Activated CD8-positive, alpha-beta memory T cell treated with anti-CD3 and anti-CD28 coated beads, Interleukin-2, amount 50 U/mL, for 1 hour (primary cell): Measurements from ENCODE around the gene PTH1R.

Experiments used
- DNase-seq: peaks from one replicate; pipeline ENCODE4 v3.0.0-alpha.2; 2020; ENCODE audit errors: extremely low read depth

The PTH1R gene

DNA sequence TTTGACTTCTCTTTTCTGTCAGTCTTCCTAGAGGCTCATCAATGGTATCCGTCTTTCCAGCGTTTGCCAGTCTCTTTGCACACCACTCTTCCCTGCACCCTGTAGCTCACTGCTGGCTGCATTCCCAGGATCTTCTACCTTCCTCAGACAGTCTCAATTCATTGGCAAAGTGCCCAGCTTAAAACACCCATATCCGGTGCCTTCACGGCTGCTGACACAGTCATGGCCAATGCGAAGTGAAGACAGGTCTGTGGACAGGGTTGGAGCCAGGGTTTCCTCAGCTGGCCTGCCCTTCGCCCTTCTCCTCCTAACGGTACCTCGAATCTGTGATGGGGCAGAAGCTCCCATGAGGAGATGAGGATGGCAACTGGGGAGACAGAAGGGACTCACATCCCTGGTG, 36.1 kb downstream of the PTH1R start:
- DNase-seq: no peak

DNA sequence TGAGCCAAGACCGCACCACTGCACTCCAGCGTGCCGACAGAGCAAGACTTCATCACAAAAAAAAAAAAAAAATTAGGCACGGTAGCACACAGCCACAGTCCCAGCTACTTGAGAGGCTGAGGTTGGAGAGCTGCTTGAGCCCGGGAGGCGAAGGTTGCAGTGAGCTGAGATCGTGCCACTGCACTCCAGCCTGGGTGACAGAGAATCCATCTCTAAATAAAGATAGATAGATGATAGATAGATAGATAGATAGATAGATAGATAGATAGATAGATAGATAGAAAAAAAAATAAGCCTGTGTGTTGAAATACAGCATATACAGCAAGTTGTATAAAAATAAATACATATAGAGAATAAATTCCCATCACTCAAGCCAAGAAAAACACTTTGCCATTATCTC, 37.3 kb downstream of the PTH1R start:
- no peak for DNase-seq

DNA sequence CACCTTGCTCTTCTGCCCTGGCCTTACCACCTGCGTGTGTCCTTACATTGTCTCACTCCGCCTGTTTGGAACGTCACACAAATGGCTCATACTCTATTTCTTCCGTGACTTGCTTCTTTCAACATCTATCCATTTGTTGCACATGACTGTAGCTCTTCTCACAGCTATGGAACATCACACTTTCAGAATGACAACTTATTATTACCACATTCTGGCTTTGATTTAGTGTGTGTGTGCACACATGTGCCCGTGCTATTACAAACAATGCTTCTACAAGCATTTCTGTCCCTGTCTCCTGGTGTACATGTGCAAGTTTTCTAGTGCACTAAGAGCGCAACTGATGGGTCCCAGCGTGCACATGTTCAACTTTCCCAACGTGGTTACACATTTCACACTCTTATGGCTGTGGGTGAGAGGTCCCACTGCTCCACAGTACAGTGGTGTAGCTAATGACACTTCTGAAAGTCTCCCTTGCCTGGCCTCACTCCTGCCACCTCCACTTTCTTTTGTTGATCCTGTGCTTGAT, 37.8 kb downstream of the PTH1R start:
- no peak for DNase-seq

DNA sequence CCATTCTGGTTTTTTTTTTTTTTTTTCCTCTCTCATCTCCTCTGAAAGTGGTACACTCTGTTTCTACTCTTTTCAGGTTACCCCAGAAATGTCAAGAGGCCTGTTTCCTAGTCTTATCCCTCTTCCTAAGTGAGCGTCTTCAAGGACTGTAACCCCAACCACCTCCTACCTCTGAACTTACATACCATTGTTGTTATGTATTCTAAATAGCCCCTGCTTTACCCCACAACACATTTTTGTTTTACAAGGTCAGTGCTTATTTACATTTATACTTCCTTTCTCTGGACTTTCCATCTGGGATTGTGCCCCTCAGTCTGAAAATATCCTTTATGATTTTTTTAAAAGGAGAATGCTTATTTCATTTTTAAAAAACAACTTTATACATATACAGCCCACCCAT, 38.8 kb downstream of the PTH1R start:
- no peak for DNase-seq

DNA sequence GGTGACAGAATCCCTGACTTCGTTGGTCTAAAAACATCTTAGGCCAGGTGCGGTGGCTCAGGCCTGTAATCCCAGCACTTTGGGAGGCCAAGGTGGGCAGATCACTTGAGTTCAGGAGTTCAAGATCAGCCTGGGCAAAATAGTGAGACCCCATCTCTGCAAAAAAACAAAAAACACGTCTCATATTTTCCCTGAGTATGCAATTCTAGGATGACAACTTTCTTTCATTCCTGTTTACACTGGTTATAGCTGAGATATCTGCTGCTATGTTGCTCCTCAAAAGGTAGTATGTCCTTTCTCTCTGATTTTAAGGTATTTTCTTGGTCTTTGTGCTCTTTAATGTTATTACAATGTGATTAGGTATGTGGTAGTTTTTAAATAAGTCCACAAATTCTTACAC, 39.3 kb downstream of the PTH1R start:
- no peak for DNase-seq

DNA sequence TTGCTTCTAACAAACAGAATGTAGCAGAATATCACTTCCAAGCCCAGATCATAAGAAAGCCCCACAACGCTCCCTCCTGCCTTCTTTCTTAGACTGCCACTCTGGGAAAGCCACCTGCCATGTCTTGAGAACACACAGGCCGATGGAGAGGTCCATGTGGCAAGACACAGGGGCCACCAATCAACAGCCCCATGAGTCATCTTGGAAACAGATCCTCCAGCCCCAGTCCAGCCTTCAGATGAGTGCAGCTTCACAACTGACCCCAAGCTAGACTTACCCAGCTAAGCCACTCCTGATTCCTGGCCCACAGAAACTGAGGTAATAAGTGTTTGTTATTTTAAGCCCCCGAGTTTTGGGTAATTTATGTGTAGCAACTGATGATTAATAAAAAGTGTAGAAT, 39.7 kb downstream of the PTH1R start:
- DNase-seq: no peak

DNA sequence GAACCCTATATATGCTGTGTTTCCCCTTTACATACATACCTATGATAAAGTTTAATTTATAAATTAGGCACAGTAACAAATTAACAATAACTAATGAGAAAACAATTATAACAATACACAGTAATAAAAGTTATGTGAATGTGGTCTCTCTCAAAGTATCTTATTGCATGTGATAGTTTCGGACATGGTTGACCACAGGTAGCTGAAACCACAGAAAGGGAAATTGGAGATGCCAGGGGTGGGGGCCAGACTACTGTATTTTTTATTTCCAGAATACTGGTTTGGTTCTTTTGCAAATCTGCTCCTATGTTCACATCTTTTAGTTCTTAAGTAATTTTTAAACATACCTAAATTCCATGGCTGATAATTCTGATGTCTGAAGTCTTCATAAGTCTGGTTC, 40.7 kb downstream of the PTH1R start:
- DNase-seq: no peak

DNA sequence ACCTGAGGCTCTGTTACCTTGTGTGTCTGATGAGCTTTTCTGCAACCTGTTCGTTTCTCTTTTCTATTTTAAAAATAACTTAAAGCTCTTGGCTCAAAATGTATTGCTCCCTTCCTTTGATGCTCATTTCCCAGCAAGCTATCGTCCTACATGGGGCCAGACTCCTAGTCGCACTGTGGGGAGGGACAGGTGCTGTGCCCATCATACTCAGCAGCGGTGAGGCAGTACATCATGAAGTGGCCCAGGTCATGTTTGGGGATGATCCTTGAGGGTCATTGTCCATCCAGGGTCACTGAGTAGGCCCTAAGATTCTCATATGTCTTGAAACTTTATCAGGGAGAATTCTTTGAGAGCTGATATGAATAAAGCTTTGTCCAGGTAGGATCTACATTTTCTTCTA, 41.1 kb downstream of the PTH1R start:
- DNase-seq: no peak

DNA sequence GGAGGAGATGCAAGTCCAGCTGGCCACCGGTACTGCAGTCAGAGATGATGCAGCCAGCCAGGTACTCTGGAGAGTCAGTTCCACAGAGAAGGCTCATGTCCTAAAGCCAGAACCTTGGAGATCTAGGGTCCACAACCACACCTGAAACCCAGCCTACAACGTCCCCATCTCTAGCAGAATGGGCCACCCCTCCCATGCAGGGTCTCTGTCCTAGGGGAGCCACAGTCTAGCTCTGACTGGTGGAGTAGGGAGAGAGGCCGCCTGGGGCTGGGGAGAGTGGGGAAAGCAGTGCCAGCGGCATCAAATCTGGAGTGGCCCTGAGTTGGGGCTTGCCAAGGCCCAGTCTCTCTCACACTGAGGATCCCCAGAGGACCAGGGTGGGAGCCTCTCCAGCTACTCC, 43.5 kb downstream of the PTH1R start:
- DNase-seq: no peak

DNA sequence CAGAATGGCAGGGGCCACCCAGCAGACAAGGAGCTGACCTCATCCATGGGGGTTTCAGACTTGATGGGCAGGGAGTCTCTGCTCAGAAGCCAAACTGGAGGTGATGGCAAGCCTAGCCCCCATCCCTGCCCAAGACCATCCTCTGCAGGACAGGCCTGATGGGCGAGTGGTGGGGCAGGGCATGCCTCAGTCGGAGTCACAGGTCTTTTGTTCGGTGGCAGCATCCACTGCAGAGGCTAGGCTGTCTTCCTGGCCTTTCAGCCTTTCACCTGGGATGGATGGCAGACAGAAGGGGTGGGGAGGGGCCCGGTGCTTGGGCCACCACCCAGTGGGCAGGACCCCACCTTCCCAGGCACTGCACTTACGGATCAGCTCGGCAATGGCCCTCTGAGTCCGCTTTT, 44.4 kb downstream of the PTH1R start:
- DNase-seq: no peak

DNA sequence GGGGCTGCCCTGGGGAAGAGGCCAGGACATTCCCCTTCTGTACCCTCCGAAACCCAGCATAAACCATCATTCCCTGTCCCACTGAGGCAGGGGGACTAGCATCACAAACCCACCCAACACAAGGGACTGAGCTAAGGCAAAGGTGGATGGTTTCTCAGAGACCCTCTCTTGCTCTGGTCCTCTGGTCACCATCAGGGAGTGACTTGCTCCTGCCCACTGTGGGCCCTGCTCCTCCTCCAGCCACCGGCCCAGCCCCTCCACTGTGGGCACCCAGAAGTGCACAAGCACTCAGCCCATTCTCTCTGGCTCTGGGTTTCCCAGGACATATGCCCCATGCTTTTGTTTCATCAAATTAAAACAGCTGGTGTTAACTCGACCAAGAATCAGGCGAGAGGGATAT, 44.9 kb downstream of the PTH1R start:
- DNase-seq: no peak

DNA sequence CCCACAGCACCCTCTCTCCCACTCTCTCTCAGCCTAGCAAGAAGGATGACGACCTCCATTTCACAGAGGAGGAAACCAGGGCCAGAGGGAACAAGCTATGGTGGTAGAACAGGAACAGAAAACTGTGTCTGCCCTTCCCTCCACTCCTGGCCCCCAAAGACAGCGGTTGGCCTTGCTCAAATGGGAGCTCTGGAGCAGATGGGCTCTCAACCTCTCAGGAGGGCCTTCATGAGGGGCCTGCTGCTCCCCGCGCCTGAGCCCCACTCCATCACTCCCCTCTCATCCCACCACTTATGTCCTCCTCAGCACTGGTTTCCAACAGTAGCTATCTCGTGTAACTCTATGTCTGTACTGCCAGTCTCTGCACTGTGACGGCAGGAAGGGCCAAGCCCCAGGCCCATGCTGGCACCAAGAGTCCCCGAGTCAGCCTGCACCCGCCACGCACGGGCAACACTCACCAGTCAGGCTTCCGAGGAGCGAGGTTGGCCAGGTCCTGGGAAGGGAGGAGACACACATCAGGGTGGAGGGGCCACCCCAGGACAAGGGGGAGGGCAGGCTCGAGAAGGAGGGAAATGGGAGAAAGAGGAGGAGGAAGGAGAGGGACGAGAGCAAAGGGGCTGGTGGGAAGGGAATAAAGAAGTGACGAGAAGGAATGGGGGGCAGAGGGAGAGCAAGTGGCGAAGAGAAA, 45.5 kb downstream of the PTH1R start:
- no peak for DNase-seq

DNA sequence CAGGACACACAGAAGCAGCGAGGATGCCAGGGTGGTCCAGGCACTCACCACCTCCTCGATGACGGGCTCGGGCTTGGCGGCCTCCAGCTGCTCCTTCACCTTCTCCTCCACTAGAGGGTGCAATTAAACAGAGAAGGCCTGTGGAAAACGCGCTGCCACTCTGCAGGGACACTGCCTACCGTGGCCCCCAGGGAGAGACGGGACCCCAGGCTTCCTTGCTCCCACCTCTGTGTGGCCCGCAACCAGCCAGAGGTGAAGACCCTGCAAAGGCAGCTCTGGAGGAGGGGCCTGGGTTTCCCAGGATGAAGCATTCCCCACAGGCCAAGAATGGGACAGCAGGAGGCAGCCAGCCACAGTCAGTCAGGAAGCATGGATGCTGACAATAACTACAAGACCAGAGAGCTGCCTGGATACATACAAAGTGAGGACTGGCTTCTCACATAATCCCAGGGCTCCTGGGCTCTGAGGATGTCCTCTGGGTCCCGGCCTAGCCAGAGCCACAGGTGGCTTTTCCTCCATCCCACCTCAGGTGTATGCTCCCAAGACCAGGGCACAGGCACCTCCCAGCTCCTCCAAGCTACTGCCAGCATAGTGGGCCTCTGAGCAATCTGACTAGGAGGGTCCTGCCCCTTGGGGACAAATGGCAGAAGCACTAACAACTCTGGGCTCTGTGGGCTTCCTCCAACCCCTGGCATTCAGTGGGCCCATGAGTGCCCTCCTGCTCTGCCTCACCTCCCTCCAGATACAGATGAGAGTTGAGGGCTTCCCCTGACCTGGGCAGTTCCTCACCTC, 46.2 kb downstream of the PTH1R start:
- no peak for DNase-seq

DNA sequence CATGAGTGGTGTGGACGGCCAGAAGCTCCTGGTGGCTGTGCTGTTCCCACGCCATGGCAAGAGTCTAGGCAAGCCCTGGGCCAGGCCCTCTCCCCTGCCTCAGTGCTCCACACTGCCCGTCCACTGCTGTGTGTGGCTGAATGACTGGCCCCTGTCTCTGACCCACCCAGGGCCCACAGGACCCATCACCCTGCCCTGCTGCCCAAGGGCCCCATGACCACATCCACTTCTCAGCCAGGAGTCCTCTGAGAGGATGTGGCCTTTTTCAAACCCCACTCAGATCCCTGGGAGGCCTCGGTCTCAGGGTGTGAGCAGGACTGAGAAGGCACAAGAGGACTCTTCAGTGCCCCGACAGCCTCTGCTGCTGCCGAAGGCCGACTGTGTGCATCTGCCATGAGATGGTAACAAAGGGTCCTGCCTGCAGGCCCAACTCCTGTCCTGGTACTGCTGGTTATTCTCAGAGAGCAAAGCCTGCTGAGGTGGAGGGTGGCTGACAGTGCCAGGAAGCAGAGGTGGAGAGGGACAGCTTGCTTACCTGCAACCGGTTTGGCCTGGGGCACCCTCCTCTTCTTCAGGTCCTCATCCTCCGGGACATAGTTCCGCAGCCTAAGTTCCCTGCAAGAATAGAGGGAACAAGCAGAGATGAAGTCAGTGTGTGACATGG, 47.5 kb downstream of the PTH1R start:
- no peak for DNase-seq

DNA sequence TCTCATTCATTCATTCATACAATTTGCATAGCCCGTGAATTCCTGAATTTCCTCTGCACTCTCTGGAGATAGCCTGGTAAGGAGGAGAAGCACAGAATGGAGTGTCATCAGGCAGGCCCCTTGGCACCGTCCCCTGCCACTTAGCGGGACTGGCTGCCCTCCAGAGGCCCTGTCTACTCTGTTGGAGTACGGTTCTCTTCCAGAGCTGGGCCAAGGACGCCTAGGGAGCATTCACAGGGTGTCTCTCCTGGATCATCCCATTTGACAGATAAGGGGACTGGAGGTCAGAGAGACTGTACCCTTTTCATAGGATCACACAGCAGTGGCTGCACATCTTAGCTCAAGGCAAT, 48.0 kb downstream of the PTH1R start:
- no peak for DNase-seq

DNA sequence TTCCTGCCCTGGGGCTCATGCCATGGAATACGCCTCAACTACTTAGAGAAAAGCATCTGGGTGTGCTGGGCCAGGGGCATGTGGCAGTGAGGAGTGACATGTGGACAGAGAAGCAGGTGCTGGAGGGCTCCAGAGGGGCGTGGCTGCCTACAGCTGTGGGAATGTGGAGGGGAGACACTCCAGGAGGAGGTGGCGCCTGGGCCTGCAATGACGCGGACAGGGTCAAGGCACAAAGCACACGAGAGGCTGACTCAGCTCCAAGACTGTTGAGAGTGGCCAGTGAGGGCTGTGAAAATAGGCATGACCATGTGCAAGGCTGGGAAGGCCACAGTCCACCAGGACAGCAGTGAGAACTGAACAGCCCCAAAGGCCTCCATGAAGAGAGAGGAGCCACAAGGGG, 48.5 kb downstream of the PTH1R start:
- DNase-seq: no peak

DNA sequence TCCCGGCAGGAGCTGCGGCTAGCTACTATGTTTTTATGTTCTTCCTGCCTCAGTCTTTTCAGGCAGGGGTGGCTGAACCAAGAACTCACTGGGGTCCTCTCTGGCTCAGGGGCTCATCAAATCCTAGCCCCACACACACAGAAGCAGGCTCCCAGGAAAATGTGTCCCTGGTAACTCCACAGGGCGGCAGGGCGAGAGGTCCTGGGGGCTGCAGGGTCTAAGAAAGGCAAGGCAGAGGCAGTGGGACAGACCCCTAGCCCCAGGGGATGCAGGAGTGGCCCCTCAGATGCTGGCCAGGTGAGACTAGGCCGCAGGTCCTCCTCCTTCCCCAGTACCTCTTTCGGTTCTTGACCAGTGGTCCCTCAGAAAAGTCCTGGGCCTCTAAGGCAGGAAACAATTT, 48.9 kb downstream of the PTH1R start:
- DNase-seq: no peak

DNA sequence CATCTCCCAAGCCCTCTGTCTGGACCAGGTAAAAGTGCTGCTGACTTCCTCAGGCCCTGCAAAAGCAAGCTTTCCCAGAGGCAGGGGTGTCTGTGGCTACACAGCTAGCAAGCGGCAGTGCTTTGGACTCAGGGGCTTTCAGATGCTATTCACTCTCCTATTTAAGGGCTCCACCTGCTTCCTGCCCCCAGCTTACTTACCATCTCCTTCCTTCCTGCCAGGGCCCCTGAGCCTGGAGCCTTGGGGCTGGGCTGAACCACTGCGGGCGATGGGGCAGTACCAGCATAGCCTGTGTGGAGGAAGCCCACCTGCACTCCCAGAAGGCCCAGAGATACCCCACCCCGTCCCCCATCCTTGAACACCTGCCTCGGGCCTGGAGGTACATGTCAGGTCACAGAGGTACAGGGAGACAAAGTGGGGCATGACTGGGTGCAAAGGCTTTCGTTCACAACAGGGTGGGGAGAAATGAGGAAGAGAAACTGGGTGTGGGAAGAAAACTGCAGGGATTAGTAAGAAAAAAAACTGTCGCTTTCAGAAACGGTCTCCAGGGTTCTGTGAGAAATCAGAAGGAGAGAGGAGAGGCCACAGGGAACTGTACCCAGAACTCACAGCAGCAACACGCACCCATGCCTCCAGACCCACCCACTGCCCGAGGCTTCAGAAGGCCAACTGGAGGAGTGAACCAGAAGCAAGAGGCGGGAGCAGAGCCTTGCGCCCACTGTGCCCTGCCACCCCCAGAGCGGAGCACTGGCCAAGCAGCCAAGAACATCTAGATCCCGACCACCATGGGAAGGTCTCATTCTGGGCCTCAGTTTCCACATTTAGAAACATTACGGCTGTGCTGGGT, 49.6 kb downstream of the PTH1R start:
- no peak for DNase-seq

DNA sequence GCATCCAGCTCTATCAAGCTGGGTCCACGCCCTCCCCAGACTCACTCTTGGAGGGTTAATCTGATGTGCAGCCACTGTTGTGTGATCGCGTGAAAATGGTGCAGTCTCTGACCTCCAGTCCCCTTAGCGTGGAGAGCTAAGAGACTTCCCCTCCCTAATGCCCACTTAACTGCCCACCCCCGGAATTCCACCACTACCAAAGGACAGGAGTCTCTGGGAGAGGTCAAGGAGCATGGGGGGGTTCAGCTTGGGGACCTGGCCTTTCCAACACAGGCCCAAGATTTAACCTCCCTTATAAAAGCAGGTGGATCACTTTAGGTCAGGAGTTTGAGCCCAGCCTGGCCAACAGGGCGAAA, 50.2 kb downstream of the PTH1R start:
- no peak for DNase-seq

DNA sequence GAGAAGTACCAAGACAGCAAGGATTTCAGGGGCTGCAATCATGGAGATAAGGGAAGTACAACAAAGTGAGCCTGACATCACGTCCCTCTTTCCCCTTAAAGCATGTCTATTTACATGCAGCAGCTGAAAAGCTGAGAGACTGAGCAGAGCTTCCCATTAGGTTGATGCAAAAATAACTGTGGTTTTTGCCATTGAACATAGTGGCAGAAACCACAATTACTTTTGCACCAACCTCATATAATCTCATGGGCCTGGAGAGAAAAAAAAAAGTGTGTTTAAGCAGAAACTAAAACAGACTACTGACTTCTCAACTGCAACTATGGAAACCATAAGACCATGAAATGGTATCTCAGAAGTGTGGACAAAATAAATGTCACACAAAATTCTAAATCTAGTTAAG, 50.8 kb downstream of the PTH1R start:
- no peak for DNase-seq

DNA sequence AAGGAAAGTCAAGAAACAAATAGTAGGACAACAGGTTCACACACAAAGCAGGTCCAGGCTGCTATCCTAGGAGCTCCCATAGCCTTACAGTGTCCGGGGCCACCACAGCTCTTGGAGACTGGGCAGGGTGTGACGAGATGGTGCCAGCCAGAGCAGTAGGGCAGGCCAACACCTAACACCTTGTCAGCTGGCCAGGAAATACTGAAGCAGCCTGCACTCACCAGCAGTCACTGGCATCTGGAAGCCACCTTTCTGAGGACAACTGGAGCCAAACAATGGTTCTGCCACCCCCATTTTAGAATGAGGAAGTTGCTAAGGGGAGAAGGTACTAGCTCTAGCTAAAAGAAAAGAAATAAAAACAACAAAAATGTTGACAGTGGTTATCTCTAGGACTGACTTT, 51.8 kb downstream of the PTH1R start:
- no peak for DNase-seq
